SH-SY5Y (cell line): Measurements from ENCODE around the gene NRF1.

Experiments
- GATA2 ChIP-seq: IDR thresholded peaks from 2 replicates; pipeline ENCODE4 v1.6.1; 2011; ENCODE audit warnings: mild to moderate bottlenecking, low read depth, low read length
- GATA3 ChIP-seq: IDR thresholded peaks from 2 replicates; pipeline ENCODE4 v1.6.1; 2011; ENCODE audit warnings: low read depth, mild to moderate bottlenecking, low read length, moderate library complexity

The NRF1 gene

GRCh38 chr7:129772646-129773280 lies 161.2 kb downstream of the NRF1 start:
- no peak for TF ChIP-seq GATA2
- TF ChIP-seq GATA3, result no peak

GRCh38 chr7:129773328-129773731 lies 161.8 kb downstream of the NRF1 start:
- TF ChIP-seq GATA2 (no peak), GATA3 (no peak)

GRCh38 chr7:129773871-129774270 lies 162.4 kb downstream of the NRF1 start:
- no peak for TF ChIP-seq GATA2

GRCh38 chr7:129774359-129774758 lies 162.8 kb downstream of the NRF1 start:
- no peak for TF ChIP-seq GATA3

GRCh38 chr7:129774871-129775694 lies 163.6 kb downstream of the NRF1 start:
- TF ChIP-seq GATA3 (no peak), GATA2 (no peak)

- TF ChIP-seq GATA3, result no peak
Measured at GRCh38 chr7:129775695-129776361, 164.3 kb downstream of the NRF1 start.

- TF ChIP-seq GATA2, result no peak
- TF ChIP-seq GATA3, result no peak
Measured at GRCh38 chr7:129776362-129776722, 164.8 kb downstream of the NRF1 start.

GRCh38 chr7:129777195-129777844 lies 165.8 kb downstream of the NRF1 start:
- no peak for TF ChIP-seq GATA3
- no peak for TF ChIP-seq GATA2

- TF ChIP-seq GATA3 (no peak), GATA2 (no peak)
Measured at GRCh38 chr7:129777993-129778769, 166.7 kb downstream of the NRF1 start.

- TF ChIP-seq GATA2 (no peak), GATA3 (no peak)
Measured at GRCh38 chr7:129778770-129779601, 167.5 kb downstream of the NRF1 start.

GRCh38 chr7:129779602-129780256 lies 168.2 kb downstream of the NRF1 start:
- TF ChIP-seq GATA3, result no peak
- no peak for TF ChIP-seq GATA2

GRCh38 chr7:129780257-129780973 lies 168.9 kb downstream of the NRF1 start:
- no peak for TF ChIP-seq GATA2
- TF ChIP-seq GATA3, result no peak
